Measurements from ENCODE around the gene ITGA11.

The ITGA11 gene

DNA sequence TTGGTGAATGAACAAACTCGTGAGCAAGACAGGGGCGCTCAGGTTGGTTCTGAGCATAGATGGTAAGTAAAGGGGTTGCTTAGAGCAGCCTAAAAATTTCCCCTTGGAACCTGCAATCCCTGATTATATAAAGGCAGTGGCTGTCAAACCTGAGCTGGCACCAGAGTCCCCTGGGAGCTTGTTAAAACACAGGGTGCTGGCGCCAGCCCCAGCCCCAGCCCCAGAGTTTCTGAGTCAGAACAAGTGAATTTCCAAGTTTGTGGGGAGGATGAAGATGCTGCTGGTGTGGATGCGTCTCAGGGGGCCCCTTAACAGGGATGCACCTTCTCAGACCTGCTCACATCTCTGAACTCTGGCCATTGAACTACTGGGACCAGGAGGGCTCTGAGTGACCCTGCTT is 106.2 kb downstream of the ITGA11 start:
- DNase-seq: no peak

DNA sequence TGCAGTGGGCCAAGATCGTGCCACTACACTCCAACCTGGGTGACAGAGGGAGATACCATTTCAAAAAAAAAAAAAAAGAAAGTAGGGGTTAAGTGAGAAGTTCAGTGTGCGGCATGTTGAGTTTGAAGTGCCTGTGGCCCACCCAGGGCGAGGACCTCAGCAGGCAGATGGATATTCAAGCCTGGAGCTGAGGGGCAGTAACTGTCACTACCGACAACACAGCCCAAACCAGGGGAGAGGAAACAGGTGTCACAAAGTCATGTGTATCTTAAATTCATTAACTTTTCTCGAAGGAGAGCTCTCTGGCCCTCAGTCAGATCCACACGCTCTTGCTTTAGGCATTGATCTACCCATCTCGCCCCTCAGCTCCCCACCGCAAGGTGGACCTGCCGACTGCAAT is 109.2 kb downstream of the ITGA11 start:
- DNase-seq: no peak

DNA sequence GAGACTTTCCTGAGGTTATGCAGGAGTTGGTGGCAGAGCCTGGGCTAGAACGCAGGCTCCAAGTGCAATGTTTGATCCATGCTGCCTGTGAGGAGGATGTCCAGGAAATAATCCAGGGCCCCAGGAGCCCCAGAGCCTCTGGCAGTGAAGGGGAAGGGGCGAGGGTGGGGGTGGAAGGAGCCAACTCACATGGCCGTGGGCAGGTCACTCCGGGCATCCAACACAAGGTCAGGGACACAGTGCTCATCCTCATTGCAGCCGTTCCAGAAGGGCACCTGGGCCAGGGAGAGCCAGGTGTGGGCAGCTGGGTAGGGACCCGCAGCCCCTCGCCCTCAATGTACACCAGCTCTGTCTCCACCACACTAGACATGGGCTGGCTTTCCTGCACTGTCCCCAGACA is 110.7 kb downstream of the ITGA11 start:
- no peak for DNase-seq

DNA sequence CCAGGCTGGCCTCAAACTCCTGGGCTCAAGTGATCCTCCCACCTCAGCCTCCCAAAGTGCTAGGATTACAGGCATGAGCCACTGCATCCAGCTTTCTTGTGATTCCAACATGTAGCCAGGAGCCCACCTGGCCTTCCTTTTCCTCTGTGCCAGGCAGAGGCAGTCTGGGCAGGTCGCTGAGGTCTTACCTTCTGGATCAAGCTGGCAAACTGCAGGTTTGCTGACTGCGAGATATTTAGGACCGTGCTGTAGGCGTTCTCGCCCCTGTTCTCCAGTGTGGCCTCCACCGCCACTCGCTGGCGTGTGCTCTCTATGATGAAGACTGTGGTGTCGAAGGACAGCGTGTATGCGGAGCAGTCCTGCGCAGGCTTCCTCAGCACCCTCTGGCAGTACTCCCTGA is 112.0 kb downstream of the ITGA11 start:
- DNase-seq: no peak

DNA sequence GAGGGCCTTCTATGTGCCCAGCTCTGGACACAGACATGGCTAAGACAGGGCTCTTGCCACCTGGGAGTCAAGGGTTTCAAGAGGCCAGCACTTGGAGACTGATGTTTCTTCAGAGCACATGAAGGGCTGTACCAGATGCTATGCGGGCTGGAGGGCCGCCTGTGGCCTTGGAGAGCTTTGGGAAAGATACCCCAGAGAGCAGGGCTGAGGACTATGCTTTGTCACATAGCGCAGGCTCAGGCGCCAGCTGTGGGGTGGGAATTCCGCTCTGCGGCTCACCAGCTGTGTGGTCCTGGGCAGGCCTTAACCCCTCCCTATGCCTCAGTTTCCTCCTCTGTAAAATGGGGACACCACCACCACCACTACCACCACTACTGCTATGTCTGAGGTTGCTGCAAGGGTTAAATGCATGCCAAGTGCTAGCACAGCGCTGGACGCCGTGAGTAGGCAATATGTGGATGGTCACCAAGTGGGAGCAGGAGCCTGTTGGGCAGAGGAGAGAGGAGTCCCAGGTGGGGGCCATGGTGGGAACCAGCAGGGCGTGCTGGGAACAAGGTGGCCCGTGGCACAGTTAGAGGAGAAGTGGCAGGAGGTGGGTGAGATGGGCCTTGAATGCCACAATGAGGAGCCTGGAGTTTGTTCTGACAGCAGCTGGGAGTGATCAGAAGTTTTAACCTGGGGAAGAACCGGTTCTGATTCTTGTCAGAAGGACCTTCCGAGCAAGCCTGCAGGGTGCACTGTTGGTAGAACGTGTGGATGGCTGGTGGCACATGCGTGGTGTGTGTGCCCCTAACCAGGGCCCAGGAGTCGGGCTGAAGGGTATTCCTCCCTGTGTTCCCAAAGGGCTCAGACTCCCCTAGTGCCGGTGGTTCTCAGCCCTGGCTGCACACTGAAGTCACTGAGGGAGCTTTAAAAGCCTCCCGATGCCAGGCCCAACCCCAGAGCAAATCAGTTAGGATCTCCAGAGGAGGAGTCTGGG is 112.7 kb downstream of the ITGA11 start:
- DNase-seq: no peak

DNA sequence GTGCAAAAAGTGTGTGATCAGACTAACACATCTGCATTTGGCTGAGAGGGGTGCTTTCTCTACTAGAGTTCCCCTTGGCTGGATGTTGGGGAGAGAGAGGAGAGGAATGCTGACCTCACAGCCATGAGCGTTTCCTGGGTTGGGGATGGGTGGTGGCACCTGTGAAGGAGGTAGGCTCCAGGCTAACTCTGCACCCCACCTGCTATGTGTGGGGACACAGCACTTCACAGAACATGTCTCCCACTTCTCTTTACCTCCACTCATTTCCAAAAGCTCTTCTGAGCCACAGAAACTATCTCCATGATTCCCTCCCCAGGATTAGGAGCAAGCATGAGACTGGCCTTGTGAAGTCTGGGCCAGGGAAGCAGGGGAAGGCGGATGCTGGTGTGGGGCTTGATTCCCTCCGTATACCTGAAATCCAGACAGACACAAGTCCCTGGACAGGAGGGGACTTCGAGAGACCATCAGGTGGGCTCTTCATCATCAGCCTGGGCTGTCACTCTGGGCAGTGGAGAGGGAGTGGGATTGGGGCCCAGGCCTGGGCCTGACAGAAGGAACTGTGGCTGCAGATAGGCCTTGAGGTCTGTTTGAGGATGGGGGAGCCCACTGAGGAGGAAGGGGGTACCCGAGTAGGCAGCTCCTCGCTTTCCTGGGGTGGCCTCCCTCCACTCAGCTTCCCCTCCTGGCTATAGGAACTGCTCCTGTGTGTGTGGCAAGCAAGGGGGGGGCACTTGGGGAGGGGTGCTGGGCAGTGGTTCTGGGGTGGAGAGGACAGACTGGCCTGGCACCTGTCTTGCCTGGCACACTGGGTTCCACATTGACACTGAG is 113.7 kb downstream of the ITGA11 start:
- no peak for DNase-seq

DNA sequence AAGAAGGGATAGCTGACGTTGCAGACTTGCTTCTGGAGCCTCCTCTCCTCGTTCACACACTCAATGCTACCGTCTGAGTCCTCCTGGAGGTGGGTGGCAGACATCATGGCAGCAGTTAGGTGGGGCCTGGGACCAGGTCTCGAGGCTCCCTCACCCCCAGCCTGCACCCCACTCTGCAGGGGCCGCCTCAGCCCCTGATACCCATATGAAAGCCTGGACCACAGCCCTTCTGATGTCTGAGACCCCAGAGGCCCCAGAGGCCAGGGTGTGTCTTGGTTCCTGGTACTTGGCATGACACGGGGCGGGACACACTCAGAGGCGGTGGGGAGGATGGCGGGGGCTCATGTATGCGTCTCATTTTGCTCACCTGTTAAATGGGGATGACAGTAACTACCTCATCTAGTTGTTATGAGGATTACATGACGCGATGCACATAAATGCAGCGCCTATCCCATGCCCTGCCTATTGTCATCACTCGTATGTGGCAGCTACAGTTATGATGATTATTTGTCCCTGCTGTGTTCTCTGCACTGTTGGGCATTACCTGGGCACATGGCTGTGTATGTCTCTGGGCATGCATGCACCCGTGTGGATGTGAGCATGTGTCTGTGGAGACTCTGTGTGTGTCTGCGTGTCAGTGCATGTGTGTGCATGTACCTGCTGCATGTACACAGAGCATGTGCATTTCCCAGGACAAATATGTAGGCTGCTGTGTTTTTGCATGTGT is 114.5 kb downstream of the ITGA11 start:
- no peak for DNase-seq

DNA sequence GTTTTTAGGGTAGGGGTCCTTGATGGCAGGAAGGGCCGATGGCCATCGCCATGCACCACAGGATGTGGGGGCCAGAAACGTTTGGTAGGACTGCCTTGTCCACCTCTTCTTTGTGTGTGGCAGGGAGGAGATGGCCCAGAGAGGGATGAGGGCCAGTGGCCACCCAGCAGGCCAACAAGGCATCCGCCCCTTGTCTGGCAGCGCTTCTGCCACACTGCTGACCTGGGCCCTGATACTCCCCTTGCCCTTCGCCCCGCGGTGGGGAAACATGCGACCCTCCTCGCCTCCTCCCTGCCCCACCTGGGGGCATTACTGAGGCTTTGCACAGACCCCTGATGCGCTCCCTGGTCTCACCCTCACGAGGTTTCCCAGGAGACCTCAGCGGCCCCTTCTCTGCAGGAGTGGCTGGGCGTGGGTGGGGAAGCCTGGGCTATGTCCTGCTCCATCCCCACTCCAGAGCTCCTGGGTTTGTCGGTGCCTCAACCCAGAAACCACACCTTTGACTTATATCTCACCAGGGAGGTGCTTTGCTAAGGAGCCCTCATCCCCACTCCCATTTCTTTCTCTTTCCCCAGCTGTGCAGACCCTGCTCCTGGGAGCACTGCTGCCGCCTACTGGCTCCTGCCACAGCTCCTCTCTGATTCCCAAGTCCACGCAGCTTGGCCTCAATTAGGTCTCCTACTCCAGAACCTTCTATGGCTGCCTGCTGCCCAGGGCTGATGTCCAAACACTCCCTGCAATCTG is 115.7 kb downstream of the ITGA11 start:
- DNase-seq: no peak

DNA sequence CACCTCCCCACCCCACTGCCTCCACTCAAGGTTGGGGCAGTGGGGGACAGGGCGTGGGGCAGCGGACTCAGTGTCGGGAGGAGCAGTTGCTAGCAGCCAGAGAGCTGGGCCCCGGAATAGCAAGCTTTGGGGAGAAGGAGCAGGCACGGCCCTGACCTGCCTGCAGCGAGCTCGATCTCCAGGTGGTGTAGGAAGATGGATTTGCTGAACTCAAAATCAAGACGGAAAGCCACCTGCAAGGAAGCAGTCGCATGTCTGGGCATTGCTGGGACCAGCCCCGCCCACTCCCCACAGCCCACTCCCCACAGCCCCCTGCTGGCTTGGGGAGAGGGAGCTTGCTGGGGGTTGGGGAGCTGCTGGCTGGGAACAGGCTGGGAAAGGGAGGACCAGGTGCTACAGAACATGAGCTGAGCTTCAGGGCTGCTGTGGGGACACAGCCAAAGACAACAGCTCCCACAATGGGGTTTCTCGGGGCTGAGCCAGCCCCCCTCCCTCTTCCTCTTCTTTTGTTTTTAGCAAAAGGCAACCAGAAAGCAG is 116.4 kb downstream of the ITGA11 start:
- DNase-seq: no peak

DNA sequence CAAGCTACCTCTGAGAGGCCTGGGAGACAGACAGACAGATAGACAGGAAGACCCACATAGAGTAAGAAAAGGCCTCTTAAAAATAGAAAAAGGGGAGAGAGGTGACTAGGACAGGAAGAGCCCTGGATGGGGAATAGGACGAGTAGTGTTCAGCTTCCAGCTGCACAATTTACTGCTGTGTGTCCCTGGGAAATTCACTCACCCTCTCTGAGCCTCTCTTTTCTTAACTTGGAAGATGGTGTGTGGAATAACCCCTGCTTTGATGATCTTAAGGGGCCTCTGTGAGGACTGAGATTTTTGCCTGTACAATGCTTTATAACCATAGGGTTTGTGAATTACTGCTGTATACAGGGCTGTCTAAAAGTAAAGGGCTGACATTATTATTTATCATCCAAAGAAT is 116.9 kb downstream of the ITGA11 start:
- no peak for DNase-seq

DNA sequence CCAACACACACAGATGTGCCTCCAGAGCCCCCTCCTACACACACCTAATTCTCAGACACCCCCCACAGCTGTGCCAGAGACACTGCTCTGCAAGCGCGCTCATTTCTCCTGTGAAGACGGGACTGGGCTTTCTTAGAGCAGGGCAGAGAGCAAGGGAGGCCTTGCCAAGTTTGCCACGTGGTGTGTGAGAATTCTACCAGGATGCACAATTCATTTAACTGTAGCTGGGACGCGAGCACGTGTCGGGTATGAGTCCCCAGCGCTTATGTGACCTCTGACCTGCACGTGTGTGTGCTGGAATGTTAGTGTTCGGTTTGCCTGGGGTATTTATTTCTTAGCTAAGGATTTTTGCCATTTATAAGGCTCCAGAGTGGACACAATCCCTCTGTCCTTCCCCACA is 117.4 kb downstream of the ITGA11 start:
- no peak for DNase-seq

DNA sequence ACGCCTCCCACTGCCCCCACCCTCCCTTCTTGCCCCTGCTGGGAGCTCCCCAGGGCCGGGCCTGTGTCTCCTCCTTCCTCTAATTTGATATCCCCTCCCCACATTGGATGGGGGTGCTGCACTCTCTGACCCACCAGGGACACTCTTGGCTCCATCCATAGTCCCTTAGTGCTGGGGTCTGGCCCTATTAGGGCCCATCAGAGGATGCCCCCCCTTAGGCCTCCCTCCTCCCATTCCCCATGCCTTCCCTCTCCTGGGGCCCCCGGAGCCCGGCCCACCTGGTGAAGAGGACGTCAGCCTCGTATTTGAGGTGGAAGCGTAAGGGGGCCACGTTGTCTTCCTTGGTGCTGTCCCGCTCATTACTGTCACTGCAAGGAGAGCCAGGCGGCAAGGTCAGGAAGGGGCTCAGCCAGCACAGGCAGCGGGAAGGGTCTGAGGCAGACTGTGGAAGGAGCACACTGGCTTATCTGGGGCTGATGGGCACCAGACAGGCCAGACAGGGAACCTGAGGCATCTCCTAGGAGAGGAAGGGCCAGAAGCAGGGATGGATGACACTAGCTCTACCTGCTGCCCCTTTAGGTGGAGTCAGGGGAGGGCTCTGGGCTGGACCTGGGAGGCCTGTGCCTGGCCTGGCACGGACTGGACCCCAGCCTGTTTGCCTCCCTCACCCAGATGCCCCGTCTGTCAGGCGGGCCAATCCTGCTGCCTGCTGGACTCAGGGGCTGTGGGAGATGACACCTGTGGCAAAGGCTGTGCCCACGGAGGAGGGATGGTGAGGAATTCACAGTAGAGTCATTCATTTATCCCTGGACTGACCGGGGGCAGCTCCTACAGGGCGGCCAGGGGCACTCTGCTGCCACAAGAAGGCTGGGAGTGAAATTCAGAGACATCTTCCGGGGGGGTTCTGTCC is 118.2 kb downstream of the ITGA11 start:
- DNase-seq: no peak

DNA sequence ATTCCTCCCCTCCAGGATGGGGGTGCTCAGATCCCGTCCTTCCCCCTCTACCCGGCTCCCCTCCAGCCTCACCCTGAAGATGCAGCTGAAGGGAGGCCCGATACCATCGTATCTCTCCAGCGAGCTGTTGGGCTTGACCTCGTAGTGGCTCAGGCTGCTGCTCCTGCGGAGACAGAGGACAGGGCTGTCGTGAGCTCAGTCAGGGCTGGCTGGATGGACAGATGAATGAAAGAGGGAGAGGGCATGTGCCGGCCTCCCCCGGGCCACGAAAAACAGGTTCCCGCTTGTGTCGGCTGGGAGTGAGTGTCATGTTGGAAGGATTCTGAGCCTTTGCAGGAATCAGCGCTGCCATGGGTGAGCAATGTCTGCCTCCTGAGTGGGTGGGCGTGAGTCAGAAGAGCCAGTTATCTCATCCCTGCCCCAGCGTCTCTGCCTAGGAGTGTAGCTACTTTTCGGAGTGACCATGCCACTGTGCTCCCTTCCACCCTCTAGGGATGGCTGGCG is 119.2 kb downstream of the ITGA11 start:
- DNase-seq: no peak

DNA sequence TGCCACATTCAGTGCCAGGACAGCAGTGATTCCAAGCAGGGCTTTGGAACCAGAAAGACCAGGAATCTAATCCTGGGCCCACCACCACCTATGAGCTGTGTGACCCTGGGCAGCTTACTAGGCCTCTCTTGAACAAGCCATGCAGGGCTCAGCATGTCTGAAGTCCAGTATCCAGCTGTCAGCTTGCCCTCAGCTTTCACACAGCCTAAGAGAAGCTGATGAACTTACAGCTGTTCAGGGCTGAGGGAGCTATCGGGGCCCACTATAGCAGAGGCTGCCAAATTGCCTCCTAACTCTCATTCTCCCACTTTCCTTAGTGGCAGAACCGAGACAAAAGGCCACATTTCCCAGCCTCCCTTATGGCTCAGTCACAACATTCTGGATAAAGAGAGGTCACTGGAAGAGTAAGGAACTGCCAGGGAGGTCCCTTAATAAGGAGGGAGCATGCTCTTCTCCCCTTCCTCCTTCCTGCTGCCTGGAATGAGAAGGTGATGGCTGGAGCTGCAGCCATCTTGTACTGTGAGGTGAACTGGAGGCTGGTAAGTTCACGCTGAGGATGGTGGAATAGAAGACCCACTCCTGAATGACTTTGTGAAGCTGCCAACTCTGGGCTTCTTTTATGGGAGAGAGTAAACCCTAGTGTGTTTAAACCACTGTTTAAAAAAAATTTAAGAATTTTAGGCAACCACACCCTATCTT is 120.0 kb downstream of the ITGA11 start:
- no peak for DNase-seq

DNA sequence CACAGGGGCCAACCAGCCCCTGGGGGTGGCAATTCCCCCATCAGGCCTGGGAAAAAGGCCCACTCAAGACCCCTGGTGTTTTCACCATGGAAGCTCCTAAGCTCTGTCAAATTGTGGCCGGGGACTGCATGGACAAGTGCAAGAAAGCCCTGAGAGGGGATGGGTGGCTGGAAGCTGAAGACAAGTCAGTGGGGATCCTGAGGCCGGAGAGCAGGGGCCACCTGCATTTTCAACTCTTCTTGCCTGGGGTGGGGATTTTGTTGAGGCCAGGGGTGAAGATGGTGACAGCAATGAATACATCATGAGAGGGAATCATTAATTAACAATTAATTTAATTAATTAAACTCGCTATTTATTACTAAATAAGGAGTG is 120.5 kb downstream of the ITGA11 start:
- DNase-seq: no peak

DNA sequence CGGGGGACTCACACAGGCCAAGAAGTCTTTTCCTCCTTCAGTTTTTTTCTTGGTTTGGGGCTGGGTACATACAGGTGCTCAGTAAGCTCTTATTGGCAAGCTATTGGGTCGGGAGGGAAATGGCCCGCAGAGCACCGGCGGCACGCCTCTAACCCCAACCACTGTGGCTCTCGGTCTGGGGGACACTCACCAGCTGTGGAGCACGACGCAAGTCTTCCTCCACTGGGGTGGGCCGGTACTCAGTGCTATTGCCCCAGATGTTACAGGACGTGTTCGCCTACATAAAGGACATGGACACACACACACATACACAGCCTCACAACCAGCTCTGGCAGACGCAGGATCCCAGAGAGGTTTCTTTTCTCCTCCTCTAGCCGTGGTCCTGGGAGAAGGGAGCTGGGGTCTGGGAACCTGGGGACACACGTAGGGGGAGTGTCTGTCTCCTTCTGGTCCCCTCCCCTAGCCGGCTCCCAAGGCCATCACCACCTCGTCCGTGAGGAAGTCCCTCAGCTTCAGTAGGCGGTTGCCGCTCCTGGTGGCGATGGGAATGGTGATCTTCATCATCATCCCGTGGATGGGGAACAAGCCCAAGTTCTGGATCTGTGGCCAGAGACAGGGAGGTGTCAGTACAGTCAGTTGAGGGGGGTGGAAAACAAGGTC is 121.0 kb downstream of the ITGA11 start:
- DNase-seq: no peak

DNA sequence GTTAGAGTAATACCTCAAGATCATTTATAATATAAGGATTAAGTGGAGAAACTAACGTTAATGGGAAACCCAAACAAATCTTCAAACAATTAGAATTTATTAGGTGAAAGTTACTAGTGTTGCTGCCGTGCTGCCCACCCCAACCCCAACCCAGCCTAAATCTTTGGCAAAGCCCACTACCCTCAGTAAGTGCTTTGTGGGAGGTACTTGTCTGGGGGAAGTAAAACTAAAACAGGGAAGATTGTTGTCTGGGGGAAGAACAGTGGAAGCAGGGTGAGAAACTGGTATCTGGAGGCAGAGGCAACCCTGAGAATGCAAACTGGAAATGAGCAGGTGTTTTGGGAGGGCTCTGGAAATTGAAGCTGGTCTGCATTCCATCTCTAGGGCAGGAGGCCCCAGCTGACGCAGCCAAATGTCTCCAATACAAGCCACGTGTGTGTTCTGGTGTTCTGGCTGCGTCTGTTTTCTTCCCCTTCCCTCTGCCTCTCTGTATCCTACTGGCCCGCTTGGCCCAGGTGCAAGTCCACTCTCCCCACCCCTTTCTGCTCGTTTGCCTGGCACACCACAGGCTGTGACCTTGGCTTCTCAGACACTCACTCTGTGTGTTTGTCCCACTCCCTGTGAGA is 121.7 kb downstream of the ITGA11 start:
- no peak for DNase-seq

DNA sequence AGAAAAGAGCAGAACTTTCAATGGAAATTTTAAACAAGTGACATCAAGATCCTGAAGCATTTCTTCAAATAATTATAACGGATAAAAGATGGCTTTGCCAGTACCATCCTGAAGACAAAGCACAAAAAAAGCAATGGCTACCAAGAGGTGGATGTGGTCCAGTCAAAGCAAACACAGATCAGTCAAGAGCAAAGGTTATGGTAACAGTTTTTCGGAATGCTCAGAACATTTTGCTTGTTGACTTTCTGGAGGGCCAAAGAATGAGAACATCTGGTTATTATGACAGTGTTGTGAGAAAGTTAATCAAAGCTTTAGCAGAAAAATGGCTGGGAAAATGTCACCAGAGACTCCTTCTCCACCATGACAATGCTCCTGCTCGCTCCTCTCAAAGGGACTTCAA is 122.9 kb downstream of the ITGA11 start:
- no peak for DNase-seq
